Liver (tissue), 3 donors: ENCODE data around the gene SLC25A14.

ENCODE experiments used
- CTCF ChIP-seq: fragments of 150-350 bp; IDR thresholded peaks from 2 replicates; pipeline ENCODE4 v1.5.1; 2017; ENCODE audit warnings: improper control_type of control experiment, low read depth, low read length; ENCODE audit not compliant: missing input control
- EGR1 ChIP-seq, 2 donors: IDR thresholded peaks; 2 replicates each; pipeline ENCODE4 v1.6.1; 2016 to 2018; ENCODE audit warnings: antibody characterized with exemption in 2 of 2, low read depth in 2 of 2
- HNF4G ChIP-seq: IDR thresholded peaks from 2 replicates; pipeline ENCODE4 v1.6.1; 2016; ENCODE audit warnings: antibody characterized with exemption
- MAX ChIP-seq: IDR thresholded peaks from 2 replicates; pipeline ENCODE4 v1.6.1; 2016; ENCODE audit warnings: antibody characterized with exemption
- RAD21 ChIP-seq, 2 donors: IDR thresholded peaks; 2 replicates each; pipeline ENCODE4 v1.6.1; 2016; ENCODE audit warnings: antibody characterized with exemption in 2 of 2, mild to moderate bottlenecking in 2 of 2
- REST ChIP-seq: IDR thresholded peaks from 2 replicates; pipeline ENCODE4 v1.6.1; 2016; ENCODE audit warnings: antibody characterized with exemption, mild to moderate bottlenecking
- TAF1 ChIP-seq: conservative IDR thresholded peaks from 2 replicates; pipeline ENCODE4 v1.6.1; 2016; ENCODE audit warnings: antibody characterized with exemption, mild to moderate bottlenecking
- YY1 ChIP-seq: IDR thresholded peaks from 2 replicates; pipeline ENCODE4 v1.6.1; 2016; ENCODE audit warnings: antibody characterized with exemption, mild to moderate bottlenecking
- ZBTB33 ChIP-seq: IDR thresholded peaks from 2 replicates; pipeline ENCODE4 v1.6.1; 2016; ENCODE audit warnings: antibody characterized with exemption
- donor health status: healthy.
- donor health status: healthy.

GRCh38 chrX:130296297-130296678 is 43.4 kb upstream of the SLC25A14 start:
- TF ChIP-seq CTCF, result no peak
- no peak for TF ChIP-seq ZBTB33
- TF ChIP-seq RAD21 (IDR thresholded peaks at IDR 0.05), result no peak
- no peak for TF ChIP-seq TAF1
- no peak for TF ChIP-seq YY1
- TF ChIP-seq MAX, result no peak
- no peak for TF ChIP-seq EGR1 (IDR thresholded peaks at IDR 0.05; ENCODE audit: low read depth in 2 of 2)
- TF ChIP-seq REST, result no peak
- no peak for TF ChIP-seq HNF4G
